ENCODE results near the gene DLG2. TPM values are rescaled to one million over a fixed set of nuclear protein-coding genes. Genes with fewer than 3 reads are reported as not detected.

The DLG2 gene
- total RNA-seq, 3 donors from 2014 or later (not counting 1 experiment from before 2014, with no cell fraction given): 1.7 to 2.9 (median 2.2) TPM

GRCh38 chr11:85182441-85183387, 444.4 kb downstream of the DLG2 start:
- H3K4me3 Mint-ChIP-seq: no peak overlapping the region
- H3K4me1 ChIP-seq (ENCODE audit: control insufficient read depth, insufficient read depth, low read length): no peaks in the 10 kb centered on the region
- no peak for DNase-seq
- WGBS (ENCODE audit: insufficient coverage): 63% methylated on average over 3 of the region's 4 CpGs
- no peaks in the 10 kb centered on the region for H3K27me3 Mint-ChIP-seq (ENCODE audit: low read depth in 2 of 2)
- no peaks in the 10 kb centered on the region for H3K36me3 ChIP-seq (ENCODE audit: control insufficient read depth, insufficient read depth, low read length)
- peaks cover 6 to 16% of the 10 kb centered on the region in 2 donors for H3K9me3 Mint-ChIP-seq
- H3K27me3 ChIP-seq (ENCODE audit: control insufficient read depth, insufficient read depth, low read length): no peaks in the 10 kb centered on the region
- no peak overlapping the region for H3K27ac ChIP-seq (ENCODE audit: low read length)
- no peaks in the 10 kb centered on the region for H3K9me3 ChIP-seq (ENCODE audit: control insufficient read depth, insufficient read depth, low read length)
- no peak for ATAC-seq
- no peaks in the 10 kb centered on the region for H3K4me1 Mint-ChIP-seq
- TF ChIP-seq CTCF (IDR thresholded peaks at IDR 0.05): no peak
- H3K4me3 ChIP-seq (ENCODE audit: low read length): no peak overlapping the region
- intact Hi-C loops (cut with micrococcal nuclease): no loop called here
- no peak overlapping the region for H3K27ac Mint-ChIP-seq
- H3K36me3 Mint-ChIP-seq: no peaks in the 10 kb centered on the region

GRCh38 chr11:85180528-85180927, 446.6 kb downstream of the DLG2 start:
- Histone ChIP-seq H3K27ac (ENCODE audit: low read length) (no peak overlapping the region), H3K27me3 (ENCODE audit: control insufficient read depth, insufficient read depth, low read length) (no peaks in the 10 kb centered on the region), H3K4me1 (ENCODE audit: control insufficient read depth, insufficient read depth, low read length) (no peaks in the 10 kb centered on the region), H3K4me3 (ENCODE audit: low read length) (no peak overlapping the region), H3K36me3 (ENCODE audit: control insufficient read depth, insufficient read depth, low read length) (no peaks in the 10 kb centered on the region), H3K9me3 (ENCODE audit: control insufficient read depth, insufficient read depth, low read length) (no peaks in the 10 kb centered on the region)
- Mint-ChIP-seq H3K36me3 (no peaks in the 10 kb centered on the region), H3K4me1 (no peaks in the 10 kb centered on the region), H3K4me3 (no peak overlapping the region), H3K9me3 (peaks cover 10 to 18% of the 10 kb centered on the region in 2 donors), H3K27ac (no peak overlapping the region), H3K27me3 (ENCODE audit: low read depth in 2 of 2) (no peaks in the 10 kb centered on the region)
- WGBS (ENCODE audit: insufficient coverage): 60% methylated on average over 1 of the region's 1 CpG
- no peak for TF ChIP-seq CTCF (IDR thresholded peaks at IDR 0.05)
- ATAC-seq (no peak), DNase-seq (no peak)
- intact Hi-C loops (cut with micrococcal nuclease): no loop called here

- Histone ChIP-seq H3K4me3 (ENCODE audit: low read length) (no peak overlapping the region), H3K36me3 (ENCODE audit: control insufficient read depth, insufficient read depth, low read length) (no peaks in the 10 kb centered on the region), H3K27ac (ENCODE audit: low read length) (no peak overlapping the region), H3K27me3 (ENCODE audit: control insufficient read depth, insufficient read depth, low read length) (no peaks in the 10 kb centered on the region), H3K4me1 (ENCODE audit: control insufficient read depth, insufficient read depth, low read length) (no peaks in the 10 kb centered on the region), H3K9me3 (ENCODE audit: control insufficient read depth, insufficient read depth, low read length) (peaks cover 15% of the 10 kb centered on the region)
- intact Hi-C loops (cut with micrococcal nuclease): no loop called here
- H3K36me3 Mint-ChIP-seq: no peaks in the 10 kb centered on the region
- no peaks in the 10 kb centered on the region for H3K4me1 Mint-ChIP-seq
- H3K9me3 Mint-ChIP-seq: peaks cover 24 to 28% of the 10 kb centered on the region in 2 donors
- H3K27ac Mint-ChIP-seq: no peak overlapping the region
- DNase-seq (no peak), ATAC-seq (no peak)
- no peaks in the 10 kb centered on the region for H3K27me3 Mint-ChIP-seq (ENCODE audit: low read depth in 2 of 2)
- TF ChIP-seq CTCF (IDR thresholded peaks at IDR 0.05): no peak
- no peak overlapping the region for H3K4me3 Mint-ChIP-seq
- 95% methylated on average over 6 of the region's 6 CpGs for WGBS (ENCODE audit: insufficient coverage)
These were observed 455.4 kb downstream of the DLG2 start for GRCh38 chr11:85171648-85172257.
